H9 (cell line): ENCODE results near the gene OSTF1. TPM values are rescaled to one million over a fixed set of nuclear protein-coding genes. Genes with fewer than 3 reads are reported as not detected.

Source experiments
- DNase-seq: peaks from one replicate; pipeline ENCODE4 v3.0.0-alpha.2; 2017
- H2AFZ ChIP-seq: one replicate; pipeline ENCODE4 v1.6.1; 2013; ENCODE audit warnings: mild to moderate bottlenecking, low read length, control low read depth, moderate library complexity
- H2AK5ac ChIP-seq: 2 replicates; pipeline ENCODE4 v1.6.1; 2013; ENCODE audit warnings: low read length, control low read depth, mixed read lengths; ENCODE audit not compliant: insufficient read length
- H2BK120ac ChIP-seq: one replicate; pipeline ENCODE4 v1.6.1; 2013; ENCODE audit warnings: low read depth, mild to moderate bottlenecking, low read length, control low read depth, inconsistent platforms; ENCODE audit not compliant: poor library complexity, severe bottlenecking
- H2BK12ac ChIP-seq: 2 replicates; pipeline ENCODE4 v1.6.1; 2013; ENCODE audit warnings: low read length, control low read depth, mixed read lengths, low read depth; ENCODE audit not compliant: insufficient read length
- H2BK15ac ChIP-seq: 2 replicates; pipeline ENCODE4 v1.6.1; 2013; ENCODE audit warnings: low read depth, low read length, control low read depth
- H2BK20ac ChIP-seq: one replicate; pipeline ENCODE4 v1.6.1; 2013; ENCODE audit warnings: low read depth, mild to moderate bottlenecking, low read length, control low read depth, inconsistent platforms; ENCODE audit not compliant: poor library complexity, severe bottlenecking
- H2BK5ac ChIP-seq: 2 replicates; pipeline ENCODE4 v1.6.1; 2013; ENCODE audit warnings: low read length, control low read depth, mixed read lengths; ENCODE audit not compliant: insufficient read length
- H3K14ac ChIP-seq: 2 replicates; pipeline ENCODE4 v1.6.1; 2013; ENCODE audit warnings: low read length, control low read depth; ENCODE audit not compliant: insufficient read depth
- H3K18ac ChIP-seq: 2 replicates; pipeline ENCODE4 v1.6.1; 2013; ENCODE audit warnings: low read depth, mild to moderate bottlenecking, mixed read lengths, low read length, control low read depth; ENCODE audit not compliant: insufficient read length
- H3K23ac ChIP-seq: 2 replicates; pipeline ENCODE4 v1.6.1; 2013; ENCODE audit warnings: low read length, control low read depth, mixed read lengths, low read depth; ENCODE audit not compliant: insufficient read length
- H3K23me2 ChIP-seq: 2 replicates; pipeline ENCODE4 v1.6.1; 2013; ENCODE audit warnings: low read depth, mild to moderate bottlenecking, mixed read lengths, low read length, control low read depth; ENCODE audit not compliant: insufficient read length, poor library complexity, severe bottlenecking
- H3K27ac ChIP-seq: 2 replicates; pipeline ENCODE4 v1.5.1; 2013; ENCODE audit warnings: low read length, control low read depth, mixed read lengths, low read depth; ENCODE audit not compliant: insufficient read length
- H3K27me3 ChIP-seq: 2 replicates; pipeline ENCODE4 v1.6.1; 2013; ENCODE audit warnings: low read length, control low read depth, inconsistent platforms; ENCODE audit not compliant: insufficient read depth
- H3K4ac ChIP-seq: 2 replicates; pipeline ENCODE4 v1.6.1; 2013; ENCODE audit warnings: low read depth, mild to moderate bottlenecking, control low read depth, inconsistent platforms, low read length, moderate library complexity
- H3K4me1 ChIP-seq: 2 replicates; pipeline ENCODE4 v1.6.1; 2013; ENCODE audit warnings: low read length, control low read depth, inconsistent platforms; ENCODE audit not compliant: insufficient read depth
- H3K4me2 ChIP-seq: 2 replicates; pipeline ENCODE4 v1.6.1; 2013; ENCODE audit warnings: low read length, control low read depth, mixed read lengths; ENCODE audit not compliant: insufficient read length, insufficient read depth
- H3K56ac ChIP-seq: 2 replicates; pipeline ENCODE4 v1.6.1; 2013; ENCODE audit warnings: low read depth, mild to moderate bottlenecking, mixed read lengths, low read length, control low read depth; ENCODE audit not compliant: insufficient read length
- H3K79me1 ChIP-seq: 2 replicates; pipeline ENCODE4 v1.6.1; 2013; ENCODE audit warnings: low read depth, mild to moderate bottlenecking, moderate library complexity, low read length, control low read depth, inconsistent platforms; ENCODE audit not compliant: insufficient read depth, poor library complexity, severe bottlenecking
- H3K79me2 ChIP-seq: 2 replicates; pipeline ENCODE4 v1.6.1; 2013; ENCODE audit warnings: low read length, control low read depth, inconsistent platforms; ENCODE audit not compliant: insufficient read depth
- H3K9ac ChIP-seq: 2 replicates; pipeline ENCODE4 v1.6.1; 2013; ENCODE audit warnings: low read length, control low read depth, mixed read lengths; ENCODE audit not compliant: insufficient read length; ENCODE audit errors: extremely low read depth
- H3K9me3 ChIP-seq: one replicate; pipeline ENCODE4 v1.6.1; 2013; ENCODE audit warnings: low read depth, low read length, inconsistent platforms; ENCODE audit not compliant: control insufficient read depth
- H3T11ph ChIP-seq: one replicate; pipeline ENCODE4 v1.6.1; 2013; ENCODE audit warnings: mild to moderate bottlenecking, low read length, control low read depth, inconsistent platforms
- H4K20me1 ChIP-seq: one replicate; pipeline ENCODE4 v1.6.1; 2013; ENCODE audit not compliant: control insufficient read depth, insufficient read length, insufficient read depth
- H4K5ac ChIP-seq: 2 replicates; pipeline ENCODE4 v1.6.1; 2013; ENCODE audit warnings: low read depth, mild to moderate bottlenecking, mixed read lengths, low read length, control low read depth; ENCODE audit not compliant: insufficient read length
- H4K8ac ChIP-seq: replicated peaks from 2 replicates; pipeline ENCODE4 v1.6.1; 2013; ENCODE audit warnings: low read length, control low read depth, mixed read lengths, low read depth; ENCODE audit not compliant: insufficient read length
- H4K91ac ChIP-seq: 2 replicates; pipeline ENCODE4 v1.6.1; 2013; ENCODE audit warnings: low read depth, mild to moderate bottlenecking, moderate library complexity, mixed read lengths, low read length, control low read depth; ENCODE audit not compliant: insufficient read length
- H3K27ac Mint-ChIP-seq, 3 experiments: 2 replicates in 2 of 3; 3 replicates in 1 of 3; pipeline ENCODE4 v1.8.0; 2020 to 2021; ENCODE audit warnings: mixed read lengths in 3 of 3, mild to moderate bottlenecking in 1 of 3, moderate library complexity in 1 of 3
- H3K27me3 Mint-ChIP-seq: 2 replicates; pipeline ENCODE4 v1.8.0; 2021; ENCODE audit warnings: low read depth, mild to moderate bottlenecking, moderate library complexity, mixed read lengths
- H3K36me3 Mint-ChIP-seq, 3 experiments: 2 replicates in 2 of 3; 3 replicates in 1 of 3; pipeline ENCODE4 v1.8.0; 2020 to 2021; ENCODE audit warnings: low read depth in 3 of 3, mixed read lengths in 3 of 3; ENCODE audit not compliant: insufficient read depth in 1 of 3
- H3K4me1 Mint-ChIP-seq, 2 experiments: 2 replicates each; pipeline ENCODE4 v1.8.0; 2020; ENCODE audit warnings: mixed read lengths in 2 of 2
- H3K4me3 Mint-ChIP-seq, 2 experiments: 2 replicates in 1 of 2; 3 replicates in 1 of 2; pipeline ENCODE4 v1.8.0; 2020 to 2021; ENCODE audit warnings: mild to moderate bottlenecking in 2 of 2, mixed read lengths in 2 of 2, moderate library complexity in 1 of 2
- H3K9me3 Mint-ChIP-seq, 2 experiments: 2 replicates in 1 of 2; 3 replicates in 1 of 2; pipeline ENCODE4 v1.8.0; 2020; ENCODE audit warnings: mild to moderate bottlenecking in 2 of 2, mixed read lengths in 2 of 2, moderate library complexity in 1 of 2
- WGBS: extraction: QIAGEN DNeasy Blood & Tissue Kit; methylation state at CpG from one replicate; pipeline ENCODE4 v1.1.7; 2013; ENCODE audit warnings: missing lambda C conversion rate, low lambda C conversion rate, mixed read lengths; ENCODE audit not compliant: insufficient read length; ENCODE audit errors: extremely low coverage; 5-methylcytosine and 5-hydroxymethylcytosine counted together
- total RNA-seq: library from RNA; stranded (reverse); gene quantifications from 2 replicates; pipeline ENCODE4 v1.2.1, GENCODE V29; 2021
- TF ChIP-seq, protein P1 (sequence below): fragments of 200-600 bp; sonication (generic); conservative IDR thresholded peaks from 3 replicates; pipeline ENCODE4 v1.8.0; 2021; ENCODE audit warnings: antibody characterized with exemption, mild to moderate bottlenecking

The OSTF1 gene
- total RNA-seq, 1 experiment from 2014 or later: 16.1 TPM

DNA sequence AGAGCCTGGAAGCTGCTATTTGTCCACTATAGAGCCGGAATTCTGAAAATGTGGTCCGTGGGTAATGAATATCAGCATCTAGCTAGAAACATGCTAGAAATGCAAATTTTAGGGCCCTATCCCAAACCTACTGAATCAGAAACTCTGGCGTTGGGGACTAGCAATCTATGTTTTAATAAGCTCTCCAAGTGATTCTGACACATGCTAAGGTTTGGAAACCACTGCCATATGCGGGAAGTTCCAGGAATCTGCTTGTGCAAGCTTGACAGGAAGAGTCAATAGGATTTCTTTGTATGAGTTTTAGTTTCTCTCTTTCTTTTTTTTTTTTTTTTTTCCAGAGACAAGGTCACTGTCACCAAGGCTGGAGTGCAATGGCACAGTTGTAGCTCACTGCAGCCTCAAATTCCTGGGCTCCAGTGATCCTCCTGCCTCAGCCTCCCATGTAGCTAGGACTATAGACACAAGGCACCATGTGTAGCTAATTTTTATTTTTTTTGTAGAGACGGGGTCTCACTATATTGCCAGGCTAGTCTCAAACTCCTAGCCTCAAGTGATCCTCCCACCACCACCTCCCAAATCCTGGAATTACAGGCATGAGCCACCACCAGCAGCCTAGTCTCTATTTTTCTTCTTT lies 33.8 kb upstream of the OSTF1 start:
- H3K36me3 Mint-ChIP-seq: peaks cover 0 to 7% (median 4%) of the 10 kb centered on the region in 3 experiments; a peak in 3 of 7 replicates
- H3K4me3 Mint-ChIP-seq: no peak overlapping the region
- Histone ChIP-seq H3K23ac (no peak overlapping the region), H3K4me2 (no peak overlapping the region), H4K91ac (no peak overlapping the region), H2BK20ac (no peak overlapping the region), H3K14ac (no peak overlapping the region), H3K4me1 (no peaks in the 10 kb centered on the region), H4K20me1 (no peaks in the 10 kb centered on the region), H3T11ph (no peak overlapping the region), H3K4ac (no peak overlapping the region), H3K9me3 (no peaks in the 10 kb centered on the region), H3K56ac (no peak overlapping the region), H2BK15ac (no peak overlapping the region), H2BK120ac (no peak overlapping the region), H2AK5ac (no peak overlapping the region), H4K5ac (no peak overlapping the region), H3K23me2 (no peaks in the 10 kb centered on the region), H2BK12ac (no peak overlapping the region), H3K79me2 (no peaks in the 10 kb centered on the region), H3K27ac (no peak overlapping the region), H3K9ac (no peak overlapping the region), H3K27me3 (no peaks in the 10 kb centered on the region), H3K79me1 (no peaks in the 10 kb centered on the region), H4K8ac (no peak overlapping the region), H3K18ac (no peak overlapping the region), H2BK5ac (no peak overlapping the region), H2AFZ (no peak overlapping the region)
- peaks cover 20 to 29% of the 10 kb centered on the region in 2 experiments for H3K9me3 Mint-ChIP-seq
- no CpG with 5 or more reads among the region's 5 CpGs for WGBS
- H3K4me1 Mint-ChIP-seq: no peaks in the 10 kb centered on the region
- H3K27ac Mint-ChIP-seq: no peak overlapping the region
- TF ChIP-seq, protein P1, sequence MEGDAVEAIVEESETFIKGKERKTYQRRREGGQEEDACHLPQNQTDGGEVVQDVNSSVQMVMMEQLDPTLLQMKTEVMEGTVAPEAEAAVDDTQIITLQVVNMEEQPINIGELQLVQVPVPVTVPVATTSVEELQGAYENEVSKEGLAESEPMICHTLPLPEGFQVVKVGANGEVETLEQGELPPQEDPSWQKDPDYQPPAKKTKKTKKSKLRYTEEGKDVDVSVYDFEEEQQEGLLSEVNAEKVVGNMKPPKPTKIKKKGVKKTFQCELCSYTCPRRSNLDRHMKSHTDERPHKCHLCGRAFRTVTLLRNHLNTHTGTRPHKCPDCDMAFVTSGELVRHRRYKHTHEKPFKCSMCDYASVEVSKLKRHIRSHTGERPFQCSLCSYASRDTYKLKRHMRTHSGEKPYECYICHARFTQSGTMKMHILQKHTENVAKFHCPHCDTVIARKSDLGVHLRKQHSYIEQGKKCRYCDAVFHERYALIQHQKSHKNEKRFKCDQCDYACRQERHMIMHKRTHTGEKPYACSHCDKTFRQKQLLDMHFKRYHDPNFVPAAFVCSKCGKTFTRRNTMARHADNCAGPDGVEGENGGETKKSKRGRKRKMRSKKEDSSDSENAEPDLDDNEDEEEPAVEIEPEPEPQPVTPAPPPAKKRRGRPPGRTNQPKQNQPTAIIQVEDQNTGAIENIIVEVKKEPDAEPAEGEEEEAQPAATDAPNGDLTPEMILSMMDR: no peak
- DNase-seq: no peak
- no peaks in the 10 kb centered on the region for H3K27me3 Mint-ChIP-seq
